NCI-H1092 (cell line): ENCODE results near the gene KRABD2.
"Not testable (repeated sequence)": the region's sequence is repeated elsewhere in the genome, so short reads cannot be mapped to it uniquely, and the experiment has no call there.

ENCODE experiments used
- DNase-seq: peaks from one replicate; lab custom pipeline; 2025; lab: John Stamatoyannopoulos, UW

Gene KRABD2

DNA sequence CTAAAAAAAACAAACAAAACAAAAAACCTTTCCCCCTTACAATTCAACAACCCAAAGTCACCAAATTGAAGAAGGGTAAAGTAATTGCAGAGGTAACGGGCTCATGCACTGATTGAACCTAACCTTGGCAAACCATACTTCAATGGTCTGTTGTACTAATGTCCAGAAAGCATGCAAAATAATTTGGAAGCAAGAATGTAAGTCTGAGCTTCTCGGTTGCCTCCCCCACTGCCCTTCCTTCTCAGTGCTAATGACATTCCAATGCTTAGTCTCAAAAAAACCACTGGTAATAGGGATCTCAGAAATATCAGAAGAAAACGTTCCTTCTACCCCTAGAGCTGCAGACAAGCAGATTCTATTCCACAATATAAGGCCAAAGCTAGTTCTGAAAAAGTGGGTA, 15.8 kb downstream of the KRABD2 start:
- DNase-seq, result no peak

DNA sequence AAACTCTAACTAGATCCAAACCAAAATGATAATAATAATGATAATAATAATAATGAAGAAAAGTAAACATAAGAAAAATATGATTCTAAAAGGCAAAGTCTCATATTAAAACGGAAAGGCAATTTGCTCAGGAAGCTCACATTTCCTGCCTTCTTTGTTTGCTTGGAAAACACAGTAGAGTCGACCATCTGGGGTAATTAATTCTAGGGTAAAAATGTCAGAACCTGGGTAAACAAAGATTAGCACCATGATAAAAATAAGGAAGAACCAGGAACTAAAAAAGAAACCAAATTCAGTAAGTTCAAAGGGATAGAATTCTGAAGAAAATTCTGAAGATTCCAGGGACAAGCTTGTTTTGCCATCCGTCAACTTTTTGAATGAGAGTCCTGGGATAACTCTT, 16.2 kb downstream of the KRABD2 start:
- no peak for DNase-seq

DNA sequence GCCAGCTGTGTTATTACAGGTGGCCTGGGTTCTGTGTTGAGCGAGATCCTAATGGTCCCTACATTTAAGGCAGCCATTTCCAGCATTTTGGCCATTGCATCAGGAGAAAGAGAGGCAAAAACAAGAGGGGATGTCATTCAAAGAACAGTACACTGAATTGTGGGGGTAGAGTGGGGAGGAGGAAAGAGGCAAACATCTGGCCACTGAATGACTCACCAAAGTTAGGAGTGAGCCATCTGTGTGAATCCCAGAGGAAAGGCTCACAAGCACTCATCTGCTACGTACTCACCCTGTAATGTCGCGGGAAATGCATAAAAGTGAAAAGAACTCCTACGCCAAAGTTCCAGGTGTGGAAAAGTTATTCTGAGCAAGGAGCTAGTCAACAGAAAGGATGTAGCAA, 16.7 kb downstream of the KRABD2 start:
- DNase-seq, result no peak

DNA sequence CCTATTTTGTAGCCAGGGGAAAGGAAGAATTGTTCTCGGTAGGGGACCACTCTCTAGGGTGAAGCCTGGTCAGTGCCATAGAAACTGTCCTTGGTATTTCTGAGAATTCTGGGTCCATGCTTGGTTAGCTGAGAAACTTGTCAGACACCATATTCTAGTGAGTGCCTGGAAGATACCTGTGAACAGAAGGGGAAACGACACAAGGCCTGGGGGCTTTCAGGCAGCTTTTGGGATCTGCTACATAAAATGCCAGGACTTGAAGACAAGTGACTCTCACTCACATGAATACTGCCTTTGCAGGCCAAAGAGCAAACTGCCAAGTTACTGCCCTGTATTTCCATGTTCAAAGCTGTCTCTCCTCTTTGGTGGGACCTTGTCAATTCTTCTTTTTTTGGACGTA, 18.6 kb downstream of the KRABD2 start:
- no peak for DNase-seq

DNA sequence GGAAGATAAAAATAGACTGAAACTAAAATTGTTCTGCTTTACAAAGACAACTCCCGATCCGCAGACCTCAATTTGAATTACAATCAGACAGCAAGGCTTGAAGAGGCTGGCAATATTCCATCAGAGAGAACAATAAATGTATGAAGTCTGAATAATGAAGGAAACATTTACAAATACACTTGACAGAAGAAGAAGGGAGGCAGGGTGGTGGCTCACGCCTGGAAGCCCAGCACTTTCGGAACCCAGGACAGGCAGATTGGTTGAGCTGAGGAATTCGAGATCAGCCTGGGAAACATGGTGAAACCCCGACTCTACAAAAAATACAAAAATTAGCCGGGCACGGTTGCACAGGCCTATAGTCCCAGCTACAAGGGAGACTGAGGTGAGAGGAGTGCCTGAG, 22.3 kb downstream of the KRABD2 start:
- DNase-seq, result no peak

DNA sequence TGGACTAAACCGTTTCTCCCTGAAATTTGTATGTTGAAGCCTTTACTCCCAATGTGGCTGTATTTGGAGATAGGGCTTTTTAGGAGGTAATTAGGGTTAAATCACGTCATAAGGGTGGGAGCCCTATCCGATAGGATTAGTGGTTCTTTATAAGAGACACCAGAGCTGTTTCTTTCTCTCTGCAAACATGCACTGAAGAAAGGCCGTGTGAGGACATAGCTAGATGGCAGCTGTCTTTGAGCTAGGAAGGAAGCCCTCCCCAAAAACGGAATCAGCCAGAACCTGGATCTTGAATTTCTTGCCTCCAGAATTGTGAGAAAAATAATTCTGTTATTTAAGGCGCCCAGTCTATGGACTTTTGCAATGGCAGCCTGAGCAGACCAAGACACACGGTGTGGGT, 22.8 kb downstream of the KRABD2 start:
- no peak for DNase-seq

DNA sequence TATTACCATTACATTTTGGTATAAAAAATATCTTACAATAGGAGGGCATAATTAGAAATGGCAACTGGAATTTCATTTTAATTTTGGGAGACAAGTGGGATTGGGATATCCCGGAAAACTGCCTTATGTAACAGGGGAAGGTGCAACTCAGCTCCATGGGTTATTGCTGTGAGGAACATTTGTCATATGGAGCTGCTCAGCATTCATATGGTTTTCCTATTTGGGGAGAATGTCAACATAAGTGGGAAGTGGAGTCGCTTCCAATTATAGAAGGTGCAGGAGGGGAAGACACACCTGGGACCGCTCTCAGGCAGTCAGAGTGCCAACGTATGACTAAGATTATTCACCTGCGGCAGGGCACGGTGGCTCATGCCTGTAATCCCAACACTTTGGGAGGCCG, 26.2 kb downstream of the KRABD2 start:
- no peak for DNase-seq

DNA sequence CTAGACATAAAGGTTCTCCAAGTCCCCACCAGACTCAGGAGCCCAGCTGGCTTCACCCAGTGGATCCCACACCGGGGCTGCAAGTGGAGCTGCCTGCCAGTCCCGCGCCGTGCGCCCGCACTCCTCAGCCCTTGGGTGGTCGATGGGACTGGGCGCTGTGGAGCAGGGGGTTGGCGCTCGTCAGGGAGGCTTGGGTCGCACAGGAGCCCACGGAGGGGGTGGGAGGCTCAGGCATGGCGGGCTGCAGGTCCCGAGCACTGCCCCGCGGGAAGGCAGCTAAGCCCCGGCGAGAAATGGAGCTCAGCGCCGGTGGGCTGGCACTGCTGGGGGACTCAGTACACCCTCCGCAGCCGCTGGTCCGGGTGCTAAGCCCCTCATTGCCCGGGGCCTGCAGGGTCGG, 29.5 kb downstream of the KRABD2 start:
- DNase-seq, result not testable (repeated sequence)

DNA sequence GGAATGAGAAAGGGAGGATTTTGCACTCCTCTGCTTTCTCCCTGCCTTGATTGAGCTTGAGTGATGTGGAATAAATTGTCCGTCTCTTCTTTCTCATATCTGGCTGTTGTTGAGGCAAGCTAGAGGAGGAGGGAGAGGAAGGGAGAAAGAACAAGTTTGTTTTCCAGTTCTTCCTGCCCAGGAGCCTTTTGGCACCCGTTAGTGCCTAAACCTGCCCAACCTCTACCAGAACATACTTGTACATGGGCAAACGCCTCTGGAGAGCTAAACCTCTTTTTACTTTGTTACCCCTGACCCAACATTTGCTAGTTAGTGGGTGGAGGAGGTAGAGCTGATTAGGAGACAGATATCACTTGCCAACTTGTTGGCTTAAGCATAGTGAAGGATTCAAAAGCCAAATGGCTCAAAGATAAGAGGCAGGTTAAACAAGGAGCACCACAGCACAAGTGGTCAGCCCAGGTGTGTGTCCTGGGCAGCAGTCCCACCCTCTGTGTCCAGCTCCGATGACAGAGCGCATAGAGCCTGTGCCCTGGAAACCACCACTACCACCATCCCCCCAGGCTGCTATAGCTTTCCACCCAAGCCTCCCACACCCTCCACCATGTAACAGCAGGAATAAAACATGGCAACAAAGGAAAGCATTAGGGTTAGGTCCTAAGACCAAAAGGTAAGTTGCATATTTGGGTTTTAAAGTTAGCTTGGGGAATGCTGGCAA, 30.4 kb downstream of the KRABD2 start:
- no peak for DNase-seq

DNA sequence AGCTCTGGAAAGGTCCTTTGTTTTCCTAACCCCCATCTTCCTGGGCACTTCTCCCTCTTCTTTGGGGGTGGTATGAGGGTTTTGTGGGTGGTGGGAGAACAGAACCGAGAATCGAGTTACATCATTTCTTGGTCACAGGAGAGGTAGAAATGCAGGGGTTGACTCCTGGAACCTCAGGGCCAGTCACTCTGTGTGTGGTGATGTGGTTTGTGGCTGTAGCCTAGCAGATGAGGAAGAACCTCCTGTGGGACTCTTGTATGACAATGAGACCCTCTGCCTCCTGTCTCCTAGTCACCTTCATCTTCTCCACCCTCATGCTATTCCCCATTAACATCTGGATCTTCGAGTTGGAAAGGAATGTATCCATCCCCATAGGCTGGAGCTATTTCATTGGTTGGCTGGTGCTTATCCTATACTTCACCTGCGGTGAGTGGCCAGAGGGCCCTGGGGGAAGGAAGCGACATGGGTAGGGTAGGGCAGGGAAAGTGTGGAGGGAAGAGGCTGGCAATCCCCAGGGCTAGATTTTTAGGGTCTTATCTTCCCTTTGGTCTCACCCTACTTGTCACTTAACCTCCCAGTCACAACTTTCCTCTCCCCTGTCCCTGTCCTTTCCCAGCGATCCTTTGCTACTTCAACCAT, 31.3 kb downstream of the KRABD2 start:
- DNase-seq, result no peak

DNA sequence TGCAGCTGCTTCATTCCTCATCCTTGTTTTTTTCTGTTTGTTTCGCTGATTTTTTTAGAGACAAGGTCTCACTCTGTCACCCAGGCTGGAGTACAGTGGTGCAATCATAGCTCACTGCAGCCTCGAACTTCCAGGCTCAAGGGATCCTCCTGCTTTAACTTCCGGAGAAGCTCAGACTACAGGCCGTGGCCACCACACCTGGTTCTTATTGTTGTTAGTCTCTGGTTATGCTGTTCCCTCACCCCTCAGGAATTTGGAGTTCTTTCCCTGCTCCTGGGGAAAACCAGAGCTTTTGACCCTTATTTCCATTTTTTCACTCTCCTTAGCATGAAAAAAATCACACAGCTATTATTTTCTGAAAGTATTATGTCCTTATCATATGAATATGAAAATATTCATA, 35.0 kb downstream of the KRABD2 start:
- no peak for DNase-seq

DNA sequence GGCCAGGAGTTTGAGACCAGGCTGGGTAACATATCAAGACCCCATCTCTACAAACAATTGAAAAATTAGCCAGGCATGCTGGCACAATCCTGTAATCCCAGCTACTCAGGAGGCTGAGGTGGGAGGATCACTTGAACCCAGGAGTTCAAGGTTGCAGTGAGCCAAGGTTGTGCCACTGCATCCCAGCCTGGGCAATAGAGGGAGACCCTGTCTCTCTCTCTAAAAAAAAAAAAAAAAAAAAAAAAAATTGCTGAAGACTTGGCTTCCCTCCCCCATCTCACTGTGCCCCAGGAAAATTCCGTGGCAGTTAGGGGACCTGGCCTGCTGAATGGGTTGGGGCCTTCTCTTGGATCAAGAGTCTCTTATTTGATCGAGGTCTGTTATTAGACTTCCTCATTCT, 37.0 kb downstream of the KRABD2 start, which contains the start of gene ODF4:
Gene ODF4, plus strand, starts transcription at position 301 of the 400 bp plus-strand sequence. CDS start 212 bp downstream, outside the sequence.
- DNase-seq, result no peak

DNA sequence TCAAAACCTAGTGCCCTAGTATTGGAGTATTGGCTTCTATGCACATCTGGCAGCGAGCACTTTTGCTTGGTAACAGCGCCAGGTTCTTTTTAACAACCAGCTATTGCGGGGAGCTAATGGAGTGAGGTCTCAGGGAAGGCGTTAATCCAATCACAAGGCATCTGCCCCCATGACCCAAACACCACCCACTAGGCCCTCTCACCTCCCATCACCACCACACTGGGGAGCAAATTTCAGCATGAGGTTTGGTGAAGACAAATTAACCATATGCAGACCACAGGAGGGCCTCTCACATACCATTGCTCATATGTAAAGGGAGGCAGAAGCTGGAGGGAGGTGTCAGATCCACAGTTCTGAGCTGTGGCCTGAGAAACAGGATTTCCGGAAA, 37.8 kb downstream of the KRABD2 start:
- DNase-seq, result no peak

DNA sequence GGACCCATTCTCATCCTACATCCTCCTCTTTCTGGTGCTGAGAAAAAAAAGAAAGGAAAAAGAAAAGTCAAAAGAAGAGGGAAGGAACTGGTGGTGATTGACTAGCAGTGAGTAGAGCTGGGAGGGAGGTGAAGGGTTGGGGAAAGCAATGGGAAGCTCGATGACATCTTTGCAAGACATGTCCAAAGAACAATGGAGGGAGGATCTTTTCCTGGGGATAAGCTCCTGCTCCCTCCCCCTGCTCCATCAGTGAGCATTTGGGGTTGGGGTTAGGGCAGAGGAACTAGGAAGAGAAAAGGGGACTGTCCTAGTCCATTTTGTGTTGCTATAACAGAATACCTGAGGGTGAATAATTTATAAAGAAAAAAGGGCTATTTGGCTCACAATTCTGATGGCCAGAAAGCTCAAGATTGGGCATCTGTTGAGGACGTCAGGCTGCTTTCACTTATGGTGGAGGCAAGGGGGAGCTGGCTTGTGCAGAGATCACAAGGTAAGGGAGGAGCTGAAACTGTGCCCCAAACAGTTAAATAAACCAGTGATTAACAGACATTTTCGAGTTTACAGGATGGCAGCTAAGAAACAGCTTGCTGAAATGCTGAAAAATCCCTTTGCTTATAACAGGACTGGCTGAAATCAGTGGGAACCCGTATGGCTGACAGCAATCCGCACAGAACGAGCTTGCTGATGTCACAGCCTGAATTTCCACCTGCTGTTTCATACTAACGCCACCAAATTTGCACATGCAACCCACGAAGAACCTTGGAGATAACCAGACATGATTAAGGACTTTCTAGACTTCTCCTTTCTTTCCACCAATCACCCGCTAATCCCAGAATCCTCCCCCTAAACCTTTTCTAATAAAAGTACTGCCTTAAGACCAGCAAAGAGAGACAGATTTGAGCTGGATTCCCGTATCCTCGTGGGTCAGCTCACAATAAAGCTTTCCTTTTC, 38.4 kb downstream of the KRABD2 start:
- DNase-seq, result no peak

DNA sequence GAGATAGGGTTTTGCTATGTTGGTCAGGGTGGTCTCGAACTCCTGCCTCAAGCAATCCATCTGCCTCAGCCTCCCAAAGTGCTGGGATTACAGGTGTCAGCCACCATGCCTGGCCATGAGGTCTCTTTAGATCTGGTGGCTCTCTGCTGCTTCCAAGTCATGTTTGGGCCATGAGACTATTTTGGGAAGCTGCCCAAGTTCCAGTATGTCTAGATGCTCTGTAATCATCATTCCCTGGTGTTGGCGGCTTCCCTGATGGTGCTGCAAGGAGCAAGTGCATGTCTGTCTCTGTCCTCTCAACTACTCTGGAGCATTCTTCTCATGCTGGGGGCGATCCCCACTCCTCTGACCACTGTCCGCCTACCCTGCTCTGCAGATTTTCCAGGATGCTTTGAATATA, 43.2 kb downstream of the KRABD2 start:
- no peak for DNase-seq

DNA sequence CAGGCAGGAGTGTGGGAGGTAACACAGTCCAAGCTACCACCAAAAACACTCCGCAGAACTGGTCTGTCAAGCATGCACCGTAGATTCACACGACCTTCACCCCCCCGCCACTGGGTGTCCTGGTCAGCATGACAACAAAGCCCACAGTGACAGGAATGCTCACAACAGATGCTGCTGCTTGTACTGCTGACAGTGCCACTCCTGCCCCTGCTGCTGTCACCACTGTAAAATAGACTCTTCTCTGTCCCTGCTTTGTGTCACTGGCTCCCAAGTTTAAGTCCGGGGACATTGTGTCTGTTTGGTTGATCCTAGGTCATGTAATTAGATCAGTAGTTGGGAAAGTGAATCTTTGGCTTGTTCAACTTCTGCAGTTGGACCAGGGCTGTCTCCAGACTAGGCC, 43.8 kb downstream of the KRABD2 start:
- no peak for DNase-seq

DNA sequence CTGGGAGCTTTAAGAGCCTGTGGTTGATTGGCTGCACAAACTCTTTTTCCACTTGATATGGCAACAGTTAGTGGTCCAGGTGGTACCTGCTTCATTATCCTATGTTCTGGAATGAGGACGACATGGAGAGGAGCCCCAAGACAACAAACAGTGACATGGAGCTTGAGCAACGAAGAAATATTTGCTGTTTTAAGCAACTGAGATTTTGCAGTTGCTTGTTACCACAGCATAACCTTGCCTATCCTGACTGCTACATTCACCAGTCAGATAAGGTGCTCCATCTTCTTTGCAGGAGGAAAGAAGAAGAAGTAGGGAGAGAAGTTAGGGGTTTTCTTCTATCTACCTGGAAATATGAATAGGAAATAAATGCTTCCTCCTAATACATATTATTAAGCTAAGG, 44.4 kb downstream of the KRABD2 start:
- DNase-seq, result no peak

DNA sequence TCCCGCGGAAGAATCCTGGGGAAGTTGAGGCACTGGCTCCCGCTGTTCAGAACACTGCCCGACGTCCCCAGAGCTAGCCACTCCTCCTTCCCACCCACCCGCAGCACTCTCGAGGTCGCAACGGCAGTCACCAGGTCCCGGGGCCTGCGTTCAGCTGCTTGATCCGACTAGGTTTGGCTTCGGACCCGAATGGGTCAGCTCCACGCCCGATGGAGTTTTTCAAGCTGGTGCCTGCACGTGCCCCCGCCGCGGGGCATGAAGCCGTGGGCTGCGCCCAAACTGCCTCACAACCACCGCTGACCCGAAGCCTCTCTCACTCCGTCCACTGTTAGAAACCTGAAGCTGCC, 49.2 kb downstream of the KRABD2 start:
- no peak for DNase-seq
